Upper lobe of left lung (tissue), 4 donors: ENCODE measurements around the gene AGAP1.

Experiments
- POLR2A ChIP-seq, 4 donors: fragments of 450-650 bp; IDR thresholded peaks; one replicate each; pipeline ENCODE4 v1.5.1; 2016 to 2017; ENCODE audit warnings: antibody characterized with exemption in 4 of 4, mild to moderate bottlenecking in 2 of 4
- TF ChIP-seq, protein P1 (sequence below), 6 experiments: fragments of 450-650 bp in 4 of 6; fragments of 200-600 bp in 2 of 6; sonication (generic) in 2 of 6; IDR thresholded peaks; one replicate each; pipeline ENCODE4 v1.5.1; 2016 to 2019; ENCODE audit warnings: antibody characterized with exemption in 6 of 6

DNA sequence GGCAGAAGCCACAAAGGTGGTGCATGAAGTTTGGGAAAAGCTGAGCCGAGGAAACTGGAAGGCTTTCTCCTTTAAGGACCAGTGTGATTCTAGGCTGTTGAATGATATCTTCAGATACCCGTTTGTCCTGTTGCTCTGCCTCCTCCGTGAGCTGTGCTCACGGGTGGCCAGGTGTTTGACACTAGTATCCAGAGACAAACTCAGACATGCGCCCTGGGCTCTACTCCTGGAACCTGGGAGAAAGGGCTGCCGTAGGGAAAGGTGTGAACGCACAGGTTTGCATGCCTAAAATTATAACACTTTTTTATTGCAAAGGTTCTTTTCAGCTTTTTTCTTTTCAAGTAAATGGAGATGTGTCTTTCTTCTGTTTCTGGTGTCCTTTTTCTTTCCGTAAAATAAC, 81.6 kb downstream of the AGAP1 start:
- TF ChIP-seq, protein P1, sequence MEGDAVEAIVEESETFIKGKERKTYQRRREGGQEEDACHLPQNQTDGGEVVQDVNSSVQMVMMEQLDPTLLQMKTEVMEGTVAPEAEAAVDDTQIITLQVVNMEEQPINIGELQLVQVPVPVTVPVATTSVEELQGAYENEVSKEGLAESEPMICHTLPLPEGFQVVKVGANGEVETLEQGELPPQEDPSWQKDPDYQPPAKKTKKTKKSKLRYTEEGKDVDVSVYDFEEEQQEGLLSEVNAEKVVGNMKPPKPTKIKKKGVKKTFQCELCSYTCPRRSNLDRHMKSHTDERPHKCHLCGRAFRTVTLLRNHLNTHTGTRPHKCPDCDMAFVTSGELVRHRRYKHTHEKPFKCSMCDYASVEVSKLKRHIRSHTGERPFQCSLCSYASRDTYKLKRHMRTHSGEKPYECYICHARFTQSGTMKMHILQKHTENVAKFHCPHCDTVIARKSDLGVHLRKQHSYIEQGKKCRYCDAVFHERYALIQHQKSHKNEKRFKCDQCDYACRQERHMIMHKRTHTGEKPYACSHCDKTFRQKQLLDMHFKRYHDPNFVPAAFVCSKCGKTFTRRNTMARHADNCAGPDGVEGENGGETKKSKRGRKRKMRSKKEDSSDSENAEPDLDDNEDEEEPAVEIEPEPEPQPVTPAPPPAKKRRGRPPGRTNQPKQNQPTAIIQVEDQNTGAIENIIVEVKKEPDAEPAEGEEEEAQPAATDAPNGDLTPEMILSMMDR (IDR thresholded peaks at IDR 0.05): no peak
- no peak for TF ChIP-seq POLR2A (IDR thresholded peaks at IDR 0.05)
